Fibroblast of skin of back (primary cell): ENCODE data around the gene IPO4.
A peak's percentile ranks its signal among the peaks of the same experiment; 100 is the strongest.

Source experiments
- DNase-seq: peaks from one replicate; pipeline ENCODE4 v3.0.0-alpha.2; 2013

Gene IPO4

GRCh38 chr14:24194186-24194872 is 5.7 kb upstream of the IPO4 start:
- DNase-seq, result no peak

- no peak for DNase-seq
Measured at GRCh38 chr14:24192933-24193332, 4.3 kb upstream of the IPO4 start.

GRCh38 chr14:24190416-24190815 is 1.8 kb upstream of the IPO4 start:
- no peak for DNase-seq

DNA sequence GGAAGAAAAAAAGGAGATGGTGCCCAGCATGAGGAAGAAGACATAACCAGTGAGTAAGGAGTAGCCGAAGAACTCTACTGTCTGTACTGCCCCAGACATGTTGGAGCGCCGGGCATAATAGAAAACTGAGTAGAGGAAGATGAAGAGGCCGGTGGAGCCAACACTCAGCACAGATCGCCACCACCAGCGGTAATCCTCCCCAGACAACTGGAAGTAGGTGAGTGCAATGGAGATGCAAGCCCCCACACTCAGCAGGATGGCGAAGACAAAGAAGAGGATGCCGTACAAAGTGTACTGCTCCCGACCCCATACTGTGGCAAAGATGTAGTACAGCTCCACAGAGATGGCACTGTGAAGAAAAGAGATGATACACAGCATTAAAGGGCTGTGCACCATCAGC is 844 bp upstream of the IPO4 start:
- no peak for DNase-seq

DNA sequence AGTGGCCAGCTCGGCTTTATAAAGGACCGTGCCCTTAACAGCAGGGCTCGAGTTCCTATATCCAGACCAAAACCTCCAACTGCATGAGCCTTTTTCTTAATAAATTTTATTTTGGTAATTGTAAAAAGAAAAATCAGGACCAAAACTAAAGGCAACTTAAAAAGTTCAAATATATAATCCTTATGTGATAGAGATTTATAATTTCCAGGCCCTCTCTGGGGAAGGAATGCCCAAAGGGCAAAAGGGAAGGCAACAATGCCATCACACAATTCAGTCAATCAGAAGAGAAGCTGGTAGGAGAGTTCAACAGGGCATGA is 401 bp upstream of the IPO4 start:
- no peak for DNase-seq

GRCh38 chr14:24187539-24187915 is 1.1 kb downstream of the IPO4 start:
- no peak for DNase-seq

- no peak for DNase-seq
Measured at GRCh38 chr14:24186831-24187538, 1.6 kb downstream of the IPO4 start.

GRCh38 chr14:24185741-24186140 is 2.9 kb downstream of the IPO4 start:
- no peak for DNase-seq

DNA sequence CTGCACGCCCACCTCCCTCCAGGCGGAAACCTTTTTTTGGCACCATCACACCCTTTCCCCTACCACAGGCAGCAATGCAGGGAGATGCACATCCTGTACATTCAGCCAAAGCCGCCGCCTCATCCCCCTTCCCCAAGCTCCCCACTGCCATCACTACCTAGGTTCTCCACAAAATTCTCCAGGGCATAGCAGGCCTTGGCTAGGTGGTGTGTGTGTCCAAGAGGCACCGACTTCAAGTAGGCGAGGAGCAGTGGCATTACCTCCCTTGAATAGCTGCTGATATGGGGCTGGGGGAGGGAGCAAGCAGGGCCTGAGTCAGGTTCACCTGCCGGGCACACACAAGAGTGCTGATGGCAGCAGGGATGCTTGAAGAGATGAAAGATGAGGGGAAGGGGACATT is 3.6 kb downstream of the IPO4 start:
- DNase-seq, result no peak

DNA sequence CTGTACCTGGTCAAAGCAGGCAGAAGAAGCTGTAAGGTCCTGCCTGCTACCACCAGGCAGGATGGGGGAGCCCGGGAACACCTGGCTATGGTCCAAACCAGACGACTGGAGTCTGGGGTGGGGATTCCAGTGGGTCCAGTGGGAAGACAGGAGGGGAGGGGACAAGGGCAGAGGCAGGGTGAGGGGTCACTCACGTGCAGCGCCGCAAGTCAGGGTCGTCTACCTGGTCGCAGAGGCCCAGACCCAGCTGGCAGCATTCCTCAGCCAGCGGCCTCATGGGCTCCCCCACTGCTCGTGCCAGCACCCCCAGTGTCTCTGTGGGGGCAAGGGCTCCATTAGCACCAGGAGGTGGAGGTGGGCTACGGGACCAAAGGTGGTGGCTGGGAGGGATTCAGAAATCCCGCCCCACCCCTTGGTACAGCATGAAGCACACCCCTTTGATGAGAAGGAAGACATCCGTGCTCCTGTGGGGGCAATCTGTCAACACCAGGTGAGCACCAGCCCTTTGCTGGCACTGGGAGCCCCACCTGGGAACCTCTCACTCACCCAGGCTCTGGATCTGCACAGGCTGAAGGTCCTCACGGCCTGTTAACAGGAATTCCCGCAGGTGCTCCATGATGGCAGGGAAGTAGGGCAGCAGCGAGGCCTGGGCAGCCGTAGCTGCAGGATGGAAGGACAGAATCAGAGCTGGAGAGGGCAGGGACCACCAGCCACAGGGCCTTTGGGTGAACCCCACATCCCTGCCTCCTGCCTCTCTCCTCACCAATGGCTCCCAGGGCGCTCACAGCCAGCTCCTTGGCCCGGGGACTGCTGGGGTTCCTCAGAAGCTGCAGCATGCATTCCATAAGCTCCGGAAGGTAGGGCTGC is 4.3 kb downstream of the IPO4 start:
- DNase-seq, result no peak

- DNase-seq, result no peak
Measured at GRCh38 chr14:24183014-24183481, 5.6 kb downstream of the IPO4 start.

GRCh38 chr14:24182110-24182882 is 6.3 kb downstream of the IPO4 start:
- DNase-seq, result no peak

GRCh38 chr14:24181371-24182077 is 7.1 kb downstream of the IPO4 start:
- no peak for DNase-seq

DNA sequence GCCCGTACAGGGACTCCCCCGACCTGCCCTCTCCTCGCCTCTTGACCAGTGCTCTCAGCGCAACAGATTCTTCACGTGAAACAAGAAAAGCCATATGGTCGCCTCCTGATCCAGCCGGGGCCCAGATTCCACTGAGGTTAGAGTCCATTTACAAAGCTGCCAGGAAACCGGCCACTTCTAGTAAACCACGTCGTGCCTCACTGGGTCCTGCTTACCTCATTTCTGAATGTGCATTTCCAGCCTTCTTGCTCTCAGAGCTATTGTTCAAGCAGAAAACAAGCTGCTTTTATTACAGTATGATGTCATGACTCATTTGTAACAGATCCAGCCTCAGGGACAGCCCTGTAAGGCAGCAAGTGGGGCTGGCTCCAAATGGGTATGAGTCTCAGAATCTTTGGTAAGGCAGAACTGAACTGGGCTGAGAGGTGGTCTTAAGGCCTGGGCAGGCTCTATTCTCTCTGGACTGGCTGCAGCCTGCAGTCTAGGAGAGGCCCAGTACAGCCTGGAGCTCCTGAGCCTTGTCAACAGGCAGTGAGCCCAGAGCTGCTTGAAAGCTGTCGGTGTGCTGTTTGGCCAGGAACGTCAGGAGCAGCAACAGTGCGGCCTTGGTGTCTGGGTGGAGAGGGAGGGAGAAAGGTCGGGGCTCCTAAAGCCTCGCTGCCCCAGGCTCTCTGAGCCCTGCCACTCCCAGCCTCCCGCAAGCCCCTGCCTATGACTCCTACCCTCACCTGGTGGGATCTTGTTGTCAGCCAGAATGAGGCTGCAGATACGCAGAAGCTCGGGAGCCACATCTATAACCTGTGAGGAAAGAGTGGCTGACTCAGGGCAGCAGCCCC is 8.4 kb downstream of the IPO4 start:
- peak; percentile 6 for DNase-seq

GRCh38 chr14:24179294-24179960 is 9.2 kb downstream of the IPO4 start:
- no peak for DNase-seq

GRCh38 chr14:24178399-24179178 is 10.0 kb downstream of the IPO4 start:
- no peak for DNase-seq

GRCh38 chr14:24177891-24178290 is 10.7 kb downstream of the IPO4 start:
- DNase-seq, result no peak

GRCh38 chr14:24177041-24177825 is 11.4 kb downstream of the IPO4 start:
- DNase-seq, result no peak

DNA sequence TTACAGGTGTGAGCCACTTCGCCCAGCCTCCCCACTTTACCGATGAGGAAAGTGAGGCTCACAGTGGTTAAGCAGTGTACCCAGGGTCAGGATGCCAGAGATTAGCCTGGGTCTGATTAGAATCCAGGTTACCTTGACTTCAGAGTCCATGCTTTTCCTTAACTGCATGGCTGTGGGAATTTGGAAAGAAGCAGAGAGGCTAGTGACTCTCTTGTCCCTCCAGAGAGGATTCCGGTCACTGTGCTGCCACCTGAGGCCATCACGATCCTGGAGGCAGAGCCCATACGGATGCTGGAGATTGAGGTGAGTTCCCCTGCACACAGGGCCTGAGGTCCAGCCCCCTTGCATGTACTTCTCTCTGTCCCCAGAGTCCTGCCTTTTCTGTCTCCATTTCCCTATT is 12.0 kb downstream of the IPO4 start:
- no peak for DNase-seq
